ENCODE measurements around the gene MRI1.

GRCh38 chr19:13726323-13726722 is 38.0 kb upstream of the MRI1 start:
- TF ChIP-seq CTCF (IDR thresholded peaks at IDR 0.05) (no peak), EZH2 (IDR thresholded peaks at IDR 0.05; ENCODE audit: borderline replicate concordance, insufficient read depth, low read depth, low read length, poor library complexity, severe bottlenecking) (no peak)

All from B cell (primary cell).